Activated CD4-positive, alpha-beta T cell treated with anti-CD3 and anti-CD28 coated beads, Interleukin-2, amount 50 U/mL, for 4 hours (primary cell): ENCODE results near the gene CUBN.

Source experiments
- DNase-seq, 2 experiments: peaks; one replicate each; pipeline ENCODE4 v3.0.0-alpha.2; 2020

Gene CUBN

DNA sequence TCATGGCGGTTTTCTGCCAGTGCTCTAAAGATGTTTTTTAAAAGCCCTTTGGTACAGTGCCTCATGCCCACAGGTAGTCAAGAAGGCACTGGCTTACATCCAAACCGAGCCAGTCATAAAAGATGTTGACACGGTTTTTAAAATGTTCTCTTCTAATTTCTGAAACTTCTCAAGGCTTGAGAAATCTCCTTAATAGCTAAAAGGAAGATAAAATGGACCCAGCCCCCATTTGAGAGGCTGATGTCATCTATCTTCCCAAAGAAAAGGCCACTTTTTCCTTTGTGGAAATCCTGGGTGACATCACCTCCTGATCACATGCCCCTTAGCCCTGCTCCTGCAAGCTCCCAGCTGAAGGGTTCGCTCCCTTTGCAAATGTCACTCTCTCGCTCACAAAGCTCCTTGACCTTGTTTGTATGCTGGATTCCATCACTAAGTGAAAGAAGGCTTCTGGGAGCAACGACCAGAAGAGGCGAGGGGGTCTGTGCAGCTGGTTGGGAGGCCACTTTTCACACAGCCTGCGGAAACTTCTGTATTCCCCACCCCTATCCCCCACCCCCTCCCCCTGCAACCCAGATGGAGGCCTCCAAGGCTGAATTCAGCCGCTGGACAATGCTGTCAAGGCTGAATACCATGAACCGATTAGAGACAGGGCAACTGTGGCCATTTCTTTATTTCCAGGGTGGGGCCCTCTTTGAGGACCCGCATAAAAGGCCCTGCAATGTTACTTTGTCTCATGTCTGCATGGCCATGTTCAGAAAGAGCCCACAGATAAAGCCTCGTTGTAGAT is 122.8 kb downstream of the CUBN start:
- DNase-seq, result no peak

DNA sequence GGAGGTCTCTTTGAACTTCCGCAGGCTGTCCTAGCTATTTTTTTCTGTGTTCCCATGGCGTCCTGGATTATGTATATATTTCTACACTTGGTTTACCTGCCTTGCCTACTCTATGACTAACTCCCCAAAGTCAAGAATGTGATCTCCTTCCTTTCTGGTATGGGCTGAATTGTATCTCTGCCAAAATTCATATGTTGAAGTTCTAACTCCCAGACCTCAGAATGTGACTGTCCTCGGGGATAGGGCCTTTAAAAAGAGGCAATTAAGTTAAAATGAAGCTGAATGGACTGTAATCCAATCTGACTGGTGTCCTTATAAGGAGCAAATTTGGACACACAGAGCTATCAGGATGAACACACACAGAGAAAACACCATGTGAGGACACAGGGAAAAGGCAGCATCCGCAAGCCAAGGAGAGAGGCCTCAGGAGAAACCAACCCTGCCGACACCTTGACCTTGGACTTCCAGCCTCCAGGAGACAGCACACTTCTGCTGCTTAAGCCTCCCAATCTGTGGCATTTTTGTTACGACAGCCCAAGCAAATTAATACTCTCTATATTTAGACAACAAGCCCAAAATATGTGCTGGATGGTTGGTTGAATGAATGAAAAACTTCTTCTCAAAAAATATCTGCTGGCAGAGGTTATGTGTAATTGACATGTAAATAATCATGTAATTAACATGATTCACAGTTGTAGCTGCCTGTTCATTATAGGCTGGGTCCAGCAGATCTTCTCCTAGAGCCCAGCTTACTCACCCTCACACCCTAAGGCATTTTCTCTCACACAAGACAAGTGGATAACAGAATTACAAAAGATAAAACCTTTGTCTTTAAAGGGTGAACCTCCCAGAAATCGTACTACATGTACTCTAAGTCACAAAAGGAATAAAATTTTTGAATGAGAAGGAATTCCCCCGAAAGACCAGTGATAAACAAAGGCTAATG is 123.7 kb downstream of the CUBN start:
- no peak for DNase-seq

DNA sequence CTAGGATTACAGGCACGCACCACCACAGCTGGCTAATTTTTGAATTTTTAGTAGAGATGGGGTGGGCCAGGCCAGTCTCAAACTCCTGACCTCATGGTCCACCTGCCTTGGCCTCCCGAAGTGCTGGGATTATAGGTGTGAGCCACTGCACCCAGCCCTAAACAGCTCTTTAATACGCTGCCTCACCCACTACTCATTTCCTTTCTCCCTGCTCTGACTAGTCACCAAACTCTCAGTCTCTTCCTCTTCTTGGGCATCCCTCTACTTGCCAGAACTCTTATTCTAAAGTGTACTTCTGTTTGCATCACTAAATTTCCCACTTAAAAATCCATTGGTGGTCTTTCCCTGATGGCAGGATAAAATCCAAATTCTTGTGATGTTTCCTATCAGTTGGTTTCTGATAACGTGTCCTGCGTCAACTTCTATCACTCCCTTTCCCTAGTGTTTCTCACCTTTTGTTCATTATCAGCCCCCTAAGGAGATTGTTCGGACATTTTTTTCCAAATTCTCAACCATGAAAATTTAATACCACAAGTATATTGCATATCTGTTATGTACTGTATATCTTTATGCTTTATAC is 124.7 kb downstream of the CUBN start:
- no peak for DNase-seq

DNA sequence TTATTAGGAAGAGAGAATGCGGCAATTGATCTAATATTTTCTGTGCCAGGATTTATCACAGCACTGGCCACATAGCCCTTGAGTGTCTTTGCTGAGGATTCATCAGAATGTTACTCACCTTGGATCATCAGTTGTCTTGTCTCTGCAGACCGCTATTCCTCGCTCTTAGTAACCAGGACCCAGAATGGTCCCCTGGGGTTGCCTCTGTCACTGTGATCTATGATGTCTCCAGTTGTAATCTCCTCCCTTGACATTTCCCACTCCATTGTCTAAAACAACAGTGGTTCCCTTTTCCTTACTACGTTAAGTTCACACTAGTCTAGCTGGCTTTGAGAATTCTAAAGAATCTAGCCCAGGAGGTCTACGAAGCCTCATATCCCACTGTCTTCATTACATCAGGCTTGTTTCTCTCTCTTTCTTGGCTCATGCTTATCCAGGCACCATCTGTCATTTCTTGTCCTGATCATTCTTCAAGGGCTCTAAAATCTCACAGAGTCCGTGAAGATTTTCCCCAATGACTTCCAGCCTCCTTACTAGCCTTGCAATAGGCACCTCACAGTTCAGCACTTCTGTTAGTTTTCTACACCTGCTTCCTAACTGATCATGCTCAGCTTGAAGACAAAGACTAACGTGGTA is 125.8 kb downstream of the CUBN start:
- no peak for DNase-seq

DNA sequence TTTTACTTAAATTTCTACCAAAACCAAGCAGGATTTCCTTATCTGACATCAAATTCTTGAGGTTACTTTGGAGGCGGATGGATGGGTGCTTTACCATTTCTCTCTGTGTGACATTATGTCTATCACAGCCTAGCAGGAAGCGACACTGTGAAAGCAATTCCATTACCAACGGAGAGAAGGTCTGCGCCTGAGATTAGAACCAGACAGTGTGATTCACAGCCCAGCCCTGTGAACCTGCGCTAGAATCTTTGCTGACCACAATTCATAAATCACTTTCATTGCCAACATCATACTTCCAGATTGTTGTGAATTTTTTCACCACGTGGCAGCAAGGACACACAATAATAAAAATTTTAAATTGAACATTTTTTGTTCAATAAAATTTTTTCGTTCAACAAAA is 126.5 kb downstream of the CUBN start:
- DNase-seq, result peak; percentile 61 to 65

DNA sequence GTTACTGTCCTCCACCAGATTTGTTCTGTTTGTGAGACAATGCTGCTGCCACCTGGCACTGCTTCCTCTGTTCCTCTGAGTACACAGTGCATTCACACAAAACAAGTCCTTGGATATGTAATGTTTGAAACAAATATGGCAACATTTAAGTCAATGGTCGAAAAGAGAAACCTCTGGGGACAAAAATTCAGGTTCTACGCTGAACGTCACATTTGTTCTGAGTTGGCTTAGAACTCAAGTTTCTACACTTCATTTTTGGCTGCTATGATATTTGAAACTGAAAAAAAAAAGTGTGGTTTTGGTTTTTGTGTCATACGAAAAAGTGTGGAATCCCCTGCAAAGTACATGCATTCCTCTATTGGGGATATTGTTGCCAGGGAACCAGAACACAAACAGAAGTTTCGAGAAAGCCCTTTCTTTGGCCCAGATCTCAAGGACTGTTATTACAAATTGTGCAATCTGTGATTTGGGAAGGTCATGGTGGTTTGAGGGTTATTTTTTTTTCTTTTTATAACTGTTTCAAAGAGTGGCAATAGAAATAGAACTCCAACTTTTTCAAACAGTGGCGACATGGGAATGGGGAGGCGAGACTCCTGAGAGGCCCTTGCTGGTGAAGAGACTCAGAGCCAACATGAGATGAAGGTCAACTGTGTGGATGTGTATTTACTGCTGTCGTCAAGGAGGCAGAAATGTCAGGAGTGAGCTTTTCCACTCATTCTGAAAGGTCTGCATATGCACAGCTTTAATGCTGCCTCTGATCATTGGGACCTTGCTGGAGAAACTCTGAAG is 127.5 kb downstream of the CUBN start:
- DNase-seq, result no peak

DNA sequence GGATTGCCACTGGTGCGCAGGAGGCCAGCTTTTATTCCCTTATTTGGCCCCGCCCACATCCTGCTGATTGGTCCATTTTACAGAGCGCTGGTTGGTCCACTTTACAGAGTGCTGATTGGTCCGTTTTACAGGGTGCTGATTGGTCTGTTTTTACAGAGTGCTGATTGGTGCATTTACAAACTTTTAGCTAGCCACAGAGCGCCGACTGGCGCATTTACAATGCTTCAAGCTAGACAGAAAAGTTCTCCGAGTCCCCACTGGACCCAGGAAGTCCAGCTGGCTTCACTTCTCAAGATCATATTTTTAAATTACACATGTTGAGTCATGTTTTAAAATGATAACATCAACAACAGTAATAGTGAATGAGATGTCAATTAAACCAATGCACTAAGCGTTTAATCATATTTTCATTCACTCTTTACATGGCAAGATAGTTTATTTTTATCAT is 128.3 kb downstream of the CUBN start:
- no peak for DNase-seq

DNA sequence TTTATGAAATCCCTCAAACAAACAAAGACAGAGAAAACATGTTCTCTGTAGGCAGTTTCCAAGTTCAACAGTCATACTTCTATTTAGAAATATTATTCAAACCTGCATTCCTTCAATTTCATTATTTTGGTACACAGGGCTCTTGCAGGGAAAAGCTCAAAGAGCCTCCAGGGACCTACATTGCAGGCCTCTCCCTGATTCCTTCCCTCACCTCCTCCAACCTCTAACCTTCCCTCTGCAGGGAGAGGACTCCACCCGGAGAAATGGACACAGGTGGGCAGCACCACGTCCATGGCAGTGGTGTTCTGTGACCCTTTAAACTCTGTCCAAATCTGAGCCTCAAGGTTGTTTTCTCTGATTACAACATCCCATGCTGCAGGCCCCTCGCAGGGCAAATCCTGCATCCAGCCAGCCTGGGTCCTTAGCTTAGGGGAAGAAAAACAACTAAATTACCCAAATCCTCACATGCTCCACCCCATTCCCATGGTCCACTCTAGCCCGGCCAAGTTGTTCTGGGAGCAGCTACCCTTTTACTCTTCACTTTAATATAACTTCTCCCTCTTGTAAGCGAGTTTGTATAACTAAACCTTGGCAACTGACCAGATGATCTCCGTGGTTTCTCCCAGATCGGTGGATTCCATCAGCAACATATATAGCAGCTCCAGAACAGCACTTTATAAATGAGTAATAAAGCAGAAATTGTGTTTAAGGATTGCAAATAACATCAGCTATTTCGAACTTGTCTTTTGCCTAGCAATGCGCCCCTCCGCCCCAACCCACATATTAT is 129.8 kb downstream of the CUBN start:
- no peak for DNase-seq

DNA sequence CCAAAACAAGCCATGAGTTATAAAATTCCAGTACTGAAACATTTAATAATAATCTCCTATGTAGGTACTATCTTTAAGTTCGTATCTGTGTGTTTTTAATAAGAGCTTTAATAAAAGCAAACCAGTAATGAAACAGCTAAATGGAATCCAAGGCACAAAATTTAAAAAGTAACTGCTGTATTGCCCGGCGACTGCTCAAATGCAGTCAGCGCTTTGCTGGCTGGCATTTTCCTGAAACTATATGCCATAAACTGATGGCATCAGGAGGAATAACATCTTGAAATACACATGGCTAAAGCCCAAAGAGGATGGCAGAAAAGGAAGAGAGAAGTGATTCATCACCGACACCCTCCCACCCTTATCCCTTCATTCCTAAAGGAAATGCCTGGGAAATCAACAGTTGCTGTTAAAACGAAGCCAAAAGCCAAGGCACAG is 133.1 kb downstream of the CUBN start:
- no peak for DNase-seq

DNA sequence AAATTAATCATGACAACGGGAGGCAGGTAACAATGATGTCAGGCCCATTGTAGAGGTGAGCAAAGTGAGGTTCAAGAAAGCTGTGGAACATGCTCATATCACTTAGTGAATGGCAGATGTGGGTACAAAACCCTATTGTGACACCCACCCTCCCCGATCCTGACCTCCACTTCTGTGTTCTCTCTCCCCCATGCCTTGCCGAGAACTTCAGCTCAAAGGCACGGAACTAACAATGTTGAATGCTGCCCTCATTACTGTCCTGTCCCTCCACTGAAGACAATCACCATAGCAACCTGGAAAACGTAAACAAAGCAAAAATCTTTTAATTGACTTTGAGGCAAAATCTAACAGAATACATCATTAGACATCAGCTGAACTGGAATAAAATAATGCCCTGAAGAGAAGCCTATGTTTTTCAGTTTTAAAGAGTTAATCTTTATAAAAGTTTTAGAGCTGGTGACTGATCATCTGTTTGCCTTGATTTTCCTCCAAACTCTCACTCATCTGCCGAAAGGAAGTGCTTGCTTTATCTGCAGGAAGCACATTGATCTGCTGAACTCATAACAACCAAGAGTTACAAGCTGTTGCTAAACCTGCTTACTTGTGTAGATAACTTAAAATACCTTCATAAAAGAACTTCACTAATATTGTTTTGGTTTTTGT is 133.6 kb downstream of the CUBN start:
- no peak for DNase-seq

DNA sequence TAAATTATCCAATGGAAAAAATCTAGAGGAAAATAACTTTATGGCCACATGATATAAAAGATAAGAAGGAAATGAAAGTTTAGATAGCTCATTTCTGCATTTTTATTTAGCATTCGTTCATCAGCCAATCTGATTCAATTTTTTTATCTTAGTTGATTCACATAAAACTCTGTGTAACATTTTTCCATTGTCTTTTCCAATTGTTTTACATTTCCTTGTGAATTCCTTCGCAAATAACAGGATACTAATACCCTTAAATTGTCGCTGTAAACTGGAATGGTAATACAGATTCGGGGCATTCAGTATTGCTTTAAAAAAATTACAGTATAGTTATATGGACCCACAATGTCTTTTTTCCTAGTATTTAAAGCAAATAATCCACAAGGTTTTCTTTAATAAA is 136.4 kb downstream of the CUBN start:
- DNase-seq, result no peak

DNA sequence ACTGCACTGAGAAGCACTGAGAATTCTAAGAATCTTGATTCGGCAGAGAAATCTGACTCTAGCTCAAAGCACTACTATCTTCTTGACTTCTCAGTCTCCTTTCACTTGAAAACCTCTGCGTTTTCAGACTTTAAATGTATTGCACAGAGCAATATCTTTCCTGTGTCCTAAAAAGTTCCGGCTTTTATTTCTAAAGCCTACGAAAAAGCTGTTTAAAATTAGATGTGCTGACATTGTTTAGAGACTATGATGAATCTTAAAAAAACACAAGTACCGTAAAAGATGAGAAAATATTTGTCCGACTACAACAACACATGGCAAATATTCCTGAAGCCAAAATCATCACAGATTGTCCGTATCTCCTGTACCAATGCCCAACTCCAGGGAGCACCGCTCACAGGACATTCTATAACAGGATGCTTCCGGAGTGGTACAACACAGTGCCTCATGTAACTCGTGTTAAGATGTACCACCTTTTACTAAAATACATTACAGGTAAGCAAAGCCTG is 136.9 kb downstream of the CUBN start:
- no peak for DNase-seq

DNA sequence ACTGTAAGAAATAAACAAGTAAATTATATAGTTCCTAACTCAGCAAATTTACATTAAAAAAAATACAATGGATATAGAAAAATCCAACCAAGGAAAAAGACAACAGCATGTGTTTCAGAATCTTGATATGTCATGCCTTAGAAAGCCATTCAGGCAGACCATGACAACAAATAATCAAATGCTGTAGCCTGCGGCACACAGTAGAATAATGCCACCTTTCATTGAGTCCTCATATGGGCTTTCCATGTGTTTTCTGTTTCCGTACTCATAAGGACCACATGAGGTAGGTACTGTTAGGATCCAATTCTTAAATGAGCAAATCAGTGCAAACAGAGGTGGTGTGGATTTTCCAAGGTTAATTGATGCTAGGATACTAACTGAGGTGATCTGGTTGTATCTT is 138.6 kb downstream of the CUBN start:
- DNase-seq, result no peak

DNA sequence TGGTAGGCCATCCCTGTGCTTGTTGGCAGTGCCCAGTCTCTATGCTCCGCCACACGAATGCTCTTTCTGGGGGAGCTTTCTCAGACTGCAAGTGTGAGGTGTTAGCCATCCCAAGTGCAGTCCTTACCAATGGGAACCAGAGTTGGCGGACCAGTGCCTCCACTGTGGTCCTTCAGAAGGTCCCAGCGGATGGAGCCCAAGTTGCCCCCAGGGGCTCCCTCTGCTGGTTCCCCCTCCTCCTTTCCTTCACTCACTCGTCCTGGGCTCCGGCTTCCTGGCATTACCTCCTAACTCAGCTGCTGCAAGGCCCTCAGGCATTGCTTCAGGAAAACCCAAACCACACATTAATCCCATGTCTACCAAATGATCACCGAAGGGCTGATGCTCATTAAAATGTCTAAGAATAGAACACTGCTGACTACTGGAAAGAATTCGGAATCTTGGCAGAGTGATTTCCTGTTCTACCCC is 139.8 kb downstream of the CUBN start:
- no peak for DNase-seq

DNA sequence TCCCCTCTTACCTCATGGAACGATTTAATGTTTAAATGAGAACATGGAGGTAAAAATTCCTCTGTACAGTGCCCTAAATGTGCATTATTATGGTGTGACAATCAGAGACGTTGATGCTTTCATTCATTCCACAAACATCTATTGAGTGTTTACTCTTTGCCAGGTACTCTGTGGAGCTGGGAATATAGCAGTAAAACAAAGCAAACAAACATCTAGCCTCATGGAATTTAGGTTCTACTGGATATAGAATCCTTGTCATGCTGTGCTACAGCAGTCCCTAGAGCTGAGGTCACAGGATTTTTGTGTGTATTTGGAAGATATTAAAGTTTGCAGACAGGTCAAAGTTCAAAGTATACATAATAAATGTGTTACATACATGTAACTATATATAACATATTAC is 140.7 kb downstream of the CUBN start:
- no peak for DNase-seq

DNA sequence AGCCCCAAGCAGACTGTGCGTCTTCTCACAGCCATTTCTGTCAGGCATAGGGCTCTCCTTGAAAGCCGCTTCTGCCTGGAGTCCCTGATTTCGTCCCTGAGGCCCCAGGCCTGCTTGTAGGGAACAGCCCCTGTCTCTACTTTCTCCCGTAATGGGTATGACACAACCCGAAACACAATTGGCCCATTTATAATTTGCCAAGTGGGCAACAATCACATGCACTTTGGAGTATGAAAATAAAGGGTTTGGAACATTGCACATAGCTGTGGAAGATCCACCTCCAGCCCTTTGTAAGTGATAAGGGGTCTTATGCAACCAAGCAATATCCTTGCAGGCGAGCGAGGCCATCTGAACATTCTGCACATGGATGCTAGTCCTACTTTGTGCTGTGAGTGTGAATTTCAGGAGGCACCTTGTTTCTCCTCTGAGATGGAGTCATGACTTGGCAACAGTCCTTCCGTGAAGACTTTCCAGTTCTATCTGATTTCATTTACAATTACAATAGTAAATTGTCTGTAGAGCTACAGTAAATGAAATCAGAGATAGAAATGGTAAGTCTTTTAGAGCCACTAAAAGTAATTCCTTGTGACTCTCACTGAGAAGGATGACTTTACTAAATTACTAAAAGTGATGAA is 141.5 kb downstream of the CUBN start:
- no peak for DNase-seq

DNA sequence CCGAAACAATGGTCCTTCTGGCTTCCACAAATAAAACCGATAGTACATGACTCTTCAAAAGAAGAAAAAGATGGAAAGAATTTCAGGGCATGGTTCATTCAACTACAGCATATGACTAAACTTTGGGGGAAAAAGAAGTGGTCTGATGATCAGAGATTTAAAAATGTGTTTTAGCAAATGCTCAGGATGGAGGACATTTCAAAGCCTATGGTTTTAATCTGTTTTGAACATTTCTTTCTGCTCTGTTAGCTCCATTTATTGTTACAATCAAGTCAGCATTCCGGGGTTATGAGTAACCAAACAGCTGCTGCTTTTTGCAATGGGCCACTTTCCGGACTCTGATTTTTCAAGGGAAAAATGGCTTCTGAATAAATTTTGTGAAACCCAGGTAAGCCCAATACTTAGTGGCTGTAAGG is 142.4 kb downstream of the CUBN start:
- DNase-seq, result no peak

DNA sequence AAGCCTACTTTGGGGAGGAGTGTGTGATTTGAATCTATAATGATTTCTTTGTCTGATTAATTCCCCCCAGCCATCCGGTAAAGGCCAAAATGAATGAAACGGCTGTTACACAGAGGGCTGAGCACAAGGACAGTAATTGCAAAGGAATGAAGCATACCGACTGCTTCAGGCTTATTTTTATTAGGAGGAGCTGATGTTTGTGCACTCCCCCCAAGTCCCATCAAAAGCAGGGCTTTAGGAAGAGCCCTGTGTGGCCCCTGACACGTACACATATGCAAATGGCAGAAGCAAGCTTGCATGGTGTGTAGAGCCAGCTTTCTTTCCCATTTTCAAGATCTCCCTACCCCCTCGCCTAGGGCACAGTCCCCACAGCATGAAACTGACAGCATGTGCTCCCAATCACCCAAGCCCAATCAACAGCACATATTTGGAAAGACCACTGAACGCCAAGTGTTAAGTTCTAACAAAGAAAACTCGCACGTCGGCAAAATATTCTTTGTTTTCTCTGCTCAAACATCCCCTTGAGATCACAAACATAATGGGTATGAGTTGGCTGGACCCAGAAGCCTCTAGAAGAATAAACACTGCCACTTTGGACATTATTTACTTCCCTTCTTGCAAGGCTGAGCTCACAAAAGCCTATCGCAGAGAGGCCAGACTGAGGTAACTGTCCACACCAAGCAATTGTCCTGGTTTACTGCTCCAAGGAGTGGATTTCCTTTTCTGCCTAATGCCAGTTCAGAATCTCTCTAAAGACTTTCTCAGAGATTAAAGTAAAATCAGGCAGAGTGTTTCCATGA is 143.0 kb downstream of the CUBN start:
- DNase-seq, result no peak

DNA sequence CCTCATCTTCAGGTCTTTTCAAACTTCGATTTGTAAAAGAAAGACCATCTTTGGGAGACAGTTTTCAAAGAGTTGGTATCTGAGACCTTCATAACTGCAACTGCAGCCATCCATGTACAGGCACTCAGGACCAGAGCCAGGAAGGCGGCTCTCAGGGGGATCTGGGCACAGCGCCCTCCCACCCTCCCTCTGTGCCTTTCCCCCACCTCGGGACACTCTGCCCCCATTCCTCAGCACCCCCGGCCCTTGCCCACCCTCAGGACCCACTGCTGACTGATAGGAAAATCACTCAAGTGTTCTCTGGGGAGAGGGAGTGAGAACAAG is 143.6 kb downstream of the CUBN start:
- DNase-seq, result no peak
